ENCODE results near the gene C12orf42.
"Not testable (repeated sequence)": the region's sequence is repeated elsewhere in the genome, so short reads cannot be mapped to it uniquely, and the experiment has no call there.

The C12orf42 gene

GRCh38 chr12:103494734-103495468, 867 bp downstream of the C12orf42 start:
- DNase-seq (ENCODE audit: low read depth in 2 of 2), result no peak

DNA sequence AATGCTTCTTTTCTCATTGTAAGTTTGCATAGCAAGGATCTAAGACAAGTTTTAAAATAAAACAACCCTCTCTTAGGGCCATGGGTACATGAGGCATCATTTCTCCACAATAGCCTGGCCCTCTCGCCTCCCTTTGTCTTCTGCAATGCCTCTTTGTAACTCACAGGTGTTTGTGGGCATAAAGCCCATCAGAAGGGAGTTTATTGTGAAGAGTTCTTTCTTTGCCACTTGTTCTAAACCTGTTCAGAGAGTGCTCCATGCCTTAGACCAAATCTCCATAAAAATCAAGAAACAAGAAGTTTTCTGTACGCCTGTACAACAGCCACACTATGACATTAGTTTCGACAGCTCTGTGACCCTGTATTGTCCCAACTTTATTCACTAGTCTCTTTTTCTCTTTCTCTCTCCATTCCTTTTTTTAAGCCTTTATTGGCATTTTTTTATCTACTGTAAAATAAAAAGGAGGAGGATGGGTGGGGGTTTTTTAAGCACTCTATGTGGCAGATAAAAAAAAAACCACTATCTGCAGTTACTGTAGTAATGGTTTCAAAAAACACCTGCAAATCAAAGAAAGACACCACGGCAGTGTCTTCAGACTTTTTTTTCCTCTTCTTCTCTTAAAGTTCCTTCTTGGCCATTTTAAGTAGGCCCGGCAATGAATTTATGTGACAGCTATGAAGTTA, 1.6 kb downstream of the C12orf42 start:
- no peak for DNase-seq (ENCODE audit: low read depth in 2 of 2)

DNA sequence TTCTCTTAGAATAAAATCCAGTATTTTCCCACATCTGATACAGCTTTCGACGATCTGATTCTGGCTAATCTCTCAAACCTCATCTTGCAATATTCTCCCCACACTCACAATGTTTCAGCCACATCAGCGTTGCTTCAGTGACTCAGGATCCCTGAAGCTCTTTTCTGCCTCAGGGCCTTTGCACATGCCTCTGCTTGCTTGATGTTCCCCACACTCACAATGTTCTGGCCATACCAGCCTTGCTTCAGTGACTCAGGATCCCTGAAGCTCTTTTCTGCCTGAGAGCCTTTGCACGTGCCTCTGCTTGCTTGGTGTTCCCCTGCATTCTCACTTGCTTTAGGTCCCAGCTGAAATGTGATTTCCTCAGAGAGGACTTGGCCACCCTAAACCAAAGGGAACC, 2.6 kb downstream of the C12orf42 start:
- DNase-seq (ENCODE audit: low read depth in 2 of 2), result no peak

GRCh38 chr12:103482365-103482764, 13.4 kb downstream of the C12orf42 start:
- DNase-seq (ENCODE audit: low read depth in 2 of 2), result no peak

DNA sequence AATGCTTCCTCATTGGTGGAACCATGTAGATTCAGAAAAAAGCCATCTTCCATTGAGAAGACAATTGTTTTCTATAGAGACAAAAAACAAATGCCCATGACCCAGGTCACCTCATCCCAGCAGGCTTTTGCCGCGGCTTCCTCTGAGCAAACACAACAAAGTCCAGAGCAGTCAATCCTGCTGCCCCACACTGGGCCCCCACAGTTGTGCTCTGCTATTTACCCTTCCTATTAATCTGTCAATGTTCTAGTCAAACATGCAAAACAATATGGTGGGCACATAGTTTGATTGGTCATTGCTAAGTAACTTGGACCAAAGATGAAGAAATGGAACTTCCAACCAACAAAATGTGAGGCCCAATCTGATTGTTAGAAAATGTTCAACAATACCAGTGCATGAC, 20.7 kb downstream of the C12orf42 start:
- DNase-seq (ENCODE audit: low read depth in 2 of 2), result no peak

DNA sequence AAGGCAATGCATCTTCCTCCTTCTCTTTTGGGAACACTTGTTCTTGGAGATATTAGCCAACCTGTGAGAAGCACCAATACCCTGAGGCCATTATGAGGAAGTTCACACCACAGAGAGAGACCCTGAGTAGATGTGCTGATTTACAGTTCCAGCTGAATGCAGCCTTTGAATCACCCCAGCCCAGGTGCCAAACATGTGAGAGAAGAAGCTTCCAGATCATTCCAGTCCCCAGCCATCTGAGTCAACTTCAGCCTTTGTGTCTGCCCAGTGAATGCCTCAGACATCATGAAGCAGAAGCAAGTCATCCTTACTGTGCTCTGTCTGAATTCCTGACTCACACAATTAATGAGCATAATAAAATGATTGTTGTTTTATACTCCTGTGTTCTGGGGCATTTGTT, 25.1 kb downstream of the C12orf42 start:
- DNase-seq (ENCODE audit: low read depth in 2 of 2), result no peak

GRCh38 chr12:103469719-103470118, 26.0 kb downstream of the C12orf42 start:
- DNase-seq (ENCODE audit: low read depth in 2 of 2), result no peak

GRCh38 chr12:103468837-103469236, 26.9 kb downstream of the C12orf42 start:
- no peak for DNase-seq (ENCODE audit: low read depth in 2 of 2)

DNA sequence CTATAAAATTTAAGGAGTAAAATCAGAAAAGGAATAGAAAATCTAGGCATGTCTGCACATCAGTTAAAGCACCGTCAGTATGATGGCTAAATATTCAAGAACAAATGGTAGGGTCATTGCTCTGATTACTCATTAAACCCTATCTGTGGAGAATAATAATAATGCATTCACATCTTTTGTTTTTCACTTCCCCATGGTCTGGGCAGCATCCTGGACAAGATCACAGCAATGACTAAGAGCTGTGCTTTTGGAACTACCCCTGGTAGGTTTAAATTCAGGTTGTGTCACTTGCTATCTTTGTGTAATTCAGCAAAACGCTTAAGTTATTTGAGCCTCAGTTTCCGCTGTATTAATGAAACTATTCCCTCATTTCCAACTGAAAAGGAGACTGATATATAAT, 33.1 kb downstream of the C12orf42 start:
- DNase-seq (ENCODE audit: low read depth in 2 of 2), result no peak

DNA sequence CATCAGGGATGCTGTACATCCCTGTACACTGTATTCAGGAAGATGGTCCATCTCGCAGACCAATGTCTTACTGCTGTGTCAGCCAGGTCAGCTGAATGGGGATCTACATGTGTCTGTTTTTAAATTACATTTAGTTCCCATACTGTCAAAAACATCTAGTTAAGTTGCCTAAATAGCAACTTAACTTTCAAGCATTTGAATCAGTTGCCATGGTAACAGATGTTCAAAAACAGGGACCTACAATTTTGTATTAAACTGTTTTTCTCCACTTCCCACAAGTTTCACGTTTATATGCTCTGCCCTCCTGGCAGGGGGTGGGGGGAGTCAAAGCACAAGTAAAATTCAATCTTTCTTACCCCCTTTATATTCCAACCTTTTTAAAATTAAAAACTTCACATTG, 38.3 kb downstream of the C12orf42 start:
- no peak for DNase-seq (ENCODE audit: low read depth in 2 of 2)

DNA sequence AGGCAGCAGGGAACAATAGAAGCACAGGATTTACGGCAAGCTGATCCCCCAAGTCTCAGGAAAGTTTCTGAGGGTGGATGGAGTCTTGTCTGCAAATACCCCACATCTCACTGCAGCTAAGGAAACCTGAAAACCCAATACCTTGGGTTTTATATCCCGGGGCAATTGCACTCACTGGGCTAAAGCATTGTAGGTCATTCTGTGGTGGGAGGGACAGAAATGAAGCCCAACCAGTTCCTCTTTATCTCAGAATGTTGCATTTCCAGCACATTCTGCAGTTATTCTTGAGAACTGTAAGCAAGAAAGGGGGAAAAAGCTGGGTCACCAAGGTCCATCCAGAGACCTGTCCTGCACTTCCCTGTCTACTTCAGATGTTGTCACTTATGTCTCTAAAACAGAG, 39.8 kb downstream of the C12orf42 start:
- no peak for DNase-seq (ENCODE audit: low read depth in 2 of 2)

GRCh38 chr12:103455020-103455763, 40.6 kb downstream of the C12orf42 start:
- DNase-seq (ENCODE audit: low read depth in 2 of 2), result no peak

DNA sequence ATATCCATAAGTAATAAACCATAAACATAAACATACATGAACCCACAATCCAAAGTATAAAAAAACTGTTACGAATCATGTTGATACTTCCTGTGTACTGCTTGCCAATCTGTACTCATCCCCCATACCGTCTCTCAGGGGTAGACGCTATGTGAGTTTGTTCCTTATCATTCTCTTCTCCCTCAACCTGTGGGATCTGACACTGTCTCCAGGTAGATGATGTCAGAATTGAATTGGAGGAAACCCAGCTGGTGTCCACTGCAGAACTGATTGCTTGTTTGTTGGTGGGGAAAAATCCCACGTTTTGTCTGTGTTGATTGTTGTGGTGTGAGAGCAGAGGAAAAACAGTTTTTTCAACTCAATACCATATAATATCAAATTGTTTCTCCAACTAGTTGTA, 50.8 kb downstream of the C12orf42 start:
- DNase-seq (ENCODE audit: low read depth in 2 of 2), result no peak

GRCh38 chr12:103442822-103443221, 52.9 kb downstream of the C12orf42 start:
- no peak for DNase-seq (ENCODE audit: low read depth in 2 of 2)

GRCh38 chr12:103442182-103442555, 53.6 kb downstream of the C12orf42 start:
- no peak for DNase-seq (ENCODE audit: low read depth in 2 of 2)

GRCh38 chr12:103441437-103442181, 54.2 kb downstream of the C12orf42 start:
- DNase-seq (ENCODE audit: low read depth in 2 of 2), result no peak

- not testable (repeated sequence) for DNase-seq (ENCODE audit: low read depth in 2 of 2)
Measured at GRCh38 chr12:103434165-103435105, 61.3 kb downstream of the C12orf42 start.

- DNase-seq (ENCODE audit: low read depth in 2 of 2), result no peak
Measured at GRCh38 chr12:103431950-103432349, 63.8 kb downstream of the C12orf42 start.

GRCh38 chr12:103431387-103431786, 64.4 kb downstream of the C12orf42 start:
- no peak for DNase-seq (ENCODE audit: low read depth in 2 of 2)

GRCh38 chr12:103425674-103426073, 70.1 kb downstream of the C12orf42 start:
- DNase-seq (ENCODE audit: low read depth in 2 of 2), result not testable (repeated sequence)

Measured in fibroblast of skin of left quadriceps (primary cell).